GM12878 (cell line): ENCODE measurements around the gene LMCD1. TPM values are rescaled to one million over a fixed set of nuclear protein-coding genes. Genes with fewer than 3 reads are reported as not detected.

Experiments used
- ATAC-seq: fragments of 200-7000 bp; cut with Tn5 transposase; 3 replicates; pipeline ENCODE4 v1.9.1; 2020; ENCODE audit warnings: mild to moderate bottlenecking, moderate library complexity
- BruUV-seq: library from RNA; stranded (reverse); fragments of 400-500 nt; replicated peaks from 2 replicates; lab custom pipeline; 2021; lab: Mats Ljungman, UMichigan
- CTCF ChIA-PET: fragments of 300-600 bp; sonication (Branson Sonifier 250); formaldehyde crosslinking; extraction: SDS; loops from one replicate; lab custom pipeline; 2021; ENCODE audit warnings: inconsistent platforms; lab: Yijun Ruan, JAX
- POLR2A ChIA-PET: fragments of 350-600 bp; formaldehyde crosslinking; extraction: SDS; loops from one replicate; lab custom pipeline; 2021; ENCODE audit warnings: inconsistent platforms; lab: Charles Lee
- RAD21 ChIA-PET: fragments of 300-600 bp; sonication (Branson Sonifier 250); formaldehyde crosslinking; loops from one replicate; lab custom pipeline; 2023; ENCODE audit warnings: antibody characterized with exemption; ENCODE audit not compliant: unreplicated experiment; lab: Charles Lee
- SMC1A ChIA-PET: fragments of 300-600 bp; sonication (Branson Sonifier 250); formaldehyde crosslinking; loops from one replicate; lab custom pipeline; 2023; ENCODE audit not compliant: unreplicated experiment, uncharacterized antibody; lab: Charles Lee
- DNase-seq: peaks from one replicate; pipeline ENCODE4 v3.0.0-alpha.2; 2011; ENCODE audit warnings: low read depth, low spot score
- FAIRE-seq: peaks from 3 replicates; lab custom pipeline; 2011; peaks lifted over from hg19 to GRCh38; lab: Jason Lieb, UNC
- H2AFZ ChIP-seq: 2 replicates; pipeline ENCODE4 v1.6.0; 2011; ENCODE audit warnings: low read depth, low read length, control low read depth; ENCODE audit not compliant: control insufficient read depth
- H3K27ac ChIP-seq: 2 replicates; pipeline ENCODE4 v1.5.1; 2011; ENCODE audit warnings: control low read depth; ENCODE audit not compliant: control insufficient read depth, insufficient read depth
- H3K27me3 ChIP-seq, 2 experiments: replicated peaks in 1 of 2; 2 replicates each; pipeline versions ENCODE4 v1.6.0 to v1.6.1; 2011; ENCODE audit warnings: low read length in 1 of 2; ENCODE audit not compliant: control insufficient read depth in 2 of 2, insufficient read depth in 2 of 2
- H3K36me3 ChIP-seq, 2 experiments: 2 replicates each; pipeline ENCODE4 v1.5.1; 2011; ENCODE audit warnings: low read length in 1 of 2; ENCODE audit not compliant: control insufficient read depth in 2 of 2, insufficient read depth in 2 of 2
- H3K4me1 ChIP-seq: 2 replicates; pipeline ENCODE4 v1.6.1; 2011; ENCODE audit warnings: mild to moderate bottlenecking, low read length, moderate library complexity, mixed read lengths; ENCODE audit not compliant: control insufficient read depth, insufficient read depth
- H3K4me2 ChIP-seq: 2 replicates; pipeline ENCODE4 v1.6.0; 2011; ENCODE audit warnings: control low read depth; ENCODE audit not compliant: control insufficient read depth, insufficient read depth
- H3K4me3 ChIP-seq: fragments of 200-600 bp; sonication (generic); 2 replicates; pipeline ENCODE4 v1.5.1; 2016
- H3K79me2 ChIP-seq: 2 replicates; pipeline ENCODE4 v1.6.0; 2011; ENCODE audit warnings: low read length; ENCODE audit not compliant: control insufficient read depth, insufficient read depth
- H3K9ac ChIP-seq: 2 replicates; pipeline ENCODE4 v1.8.0; 2011; ENCODE audit warnings: low read length, control low read depth, mixed read lengths; ENCODE audit not compliant: control insufficient read depth, insufficient read depth
- H3K9me3 ChIP-seq: replicated peaks from 3 replicates; pipeline ENCODE4 v1.5.1; 2011; ENCODE audit warnings: mild to moderate bottlenecking, low read length; ENCODE audit not compliant: control insufficient read depth, insufficient read depth
- H4K20me1 ChIP-seq: 2 replicates; pipeline ENCODE4 v1.6.0; 2011; ENCODE audit not compliant: control insufficient read depth, insufficient read depth
- ATF2 ChIP-seq: IDR thresholded peaks from 2 replicates; pipeline ENCODE4 v1.6.1; 2012; ENCODE audit warnings: low read length, inconsistent platforms
- E2F4 ChIP-seq: IDR thresholded peaks from 2 replicates; pipeline ENCODE4 v1.6.1; 2012; ENCODE audit warnings: low read depth, low read length, improper control_type of control experiment
- E4F1 ChIP-seq: fragments of 450-650 bp; IDR thresholded peaks from 2 replicates; pipeline ENCODE4 v1.6.1; 2018; ENCODE audit warnings: borderline replicate concordance, mild to moderate bottlenecking; ENCODE audit not compliant: partially characterized antibody
- FOXK2 ChIP-seq: fragments of 450-650 bp; IDR thresholded peaks from 2 replicates; pipeline ENCODE4 v1.6.1; 2017; ENCODE audit warnings: mild to moderate bottlenecking, moderate library complexity
- LARP7 ChIP-seq: fragments of 450-650 bp; IDR thresholded peaks from 2 replicates; pipeline ENCODE4 v1.6.1; 2017; ENCODE audit warnings: mild to moderate bottlenecking
- POLR2AphosphoS2 ChIP-seq: IDR thresholded peaks from 2 replicates; pipeline ENCODE4 v1.6.1; 2011; ENCODE audit warnings: low read depth, mild to moderate bottlenecking, low read length, improper control_type of control experiment, moderate library complexity
- POLR2AphosphoS5 ChIP-seq: IDR thresholded peaks from 2 replicates; pipeline ENCODE4 v1.6.1; 2011; ENCODE audit warnings: mild to moderate bottlenecking, low read length, inconsistent platforms
- REST ChIP-seq: IDR thresholded peaks from 2 replicates; pipeline ENCODE4 v1.6.1; 2012; ENCODE audit warnings: mild to moderate bottlenecking, low read depth, low read length
- SRF ChIP-seq, 2 experiments: IDR thresholded peaks; 2 replicates each; pipeline ENCODE4 v1.6.1; 2011; ENCODE audit warnings: low read depth in 2 of 2, low read length in 2 of 2, mild to moderate bottlenecking in 1 of 2, moderate library complexity in 1 of 2
- STAT1 ChIP-seq: fragments of 450-650 bp; conservative IDR thresholded peaks from 2 replicates; pipeline ENCODE4 v1.6.1; 2014; ENCODE audit warnings: antibody characterized with exemption, mild to moderate bottlenecking
- TBL1XR1 ChIP-seq: IDR thresholded peaks from 2 replicates; pipeline ENCODE4 v1.6.1; 2012; ENCODE audit warnings: low read depth, low read length, improper control_type of control experiment
- YY1 ChIP-seq: IDR thresholded peaks from 2 replicates; pipeline ENCODE4 v1.6.1; 2011; ENCODE audit warnings: low read depth, mild to moderate bottlenecking, low read length
- WGBS: methylation state at CpG from one replicate; pipeline ENCODE4 v1.1.6; 2016; ENCODE audit warnings: low lambda C conversion rate; ENCODE audit not compliant: insufficient replicate concordance, insufficient coverage; ENCODE audit errors: missing lambda C conversion rate; 5-methylcytosine and 5-hydroxymethylcytosine counted together
- in situ Hi-C: fragments of 300-500 bp; cut with MboI; formaldehyde crosslinking; loops from 9 replicates; pipeline ENCODE4 v1.14.3; 2018; ENCODE audit warnings: mixed read lengths
- intact Hi-C: fragments of 100-400 bp; cut with micrococcal nuclease; formaldehyde crosslinking; loops from one replicate; pipeline ENCODE4 v1.14.2; 2022; ENCODE audit not compliant: unreplicated experiment
- polyA plus RNA-seq, 11 experiments: library from polyadenylated mRNA; depleted of rRNA in 4 of 11; unstranded in 6 of 11; stranded (reverse) in 5 of 11; fragments of >200 nt; fragmentation: Nextera tagmentation in 4 of 11; fragmentation: Illumina TruSeq in 1 of 11; extraction: Ambion mirVana in 4 of 11; extraction: Trizol in 1 of 11; gene quantifications; 1 replicate in 1 of 11; 2 replicates in 10 of 11; pipeline versions ENCODE4 v1.2.1 to v1.2.3, GENCODE V29; 2011 to 2016; ENCODE audit warnings: inconsistent platforms in 2 of 11, missing spikeins in 2 of 11, low read depth in 1 of 11
- total RNA-seq, 4 experiments: library from RNA; depleted of rRNA in 3 of 4; stranded (reverse); fragments of >200 nt in 3 of 4; fragmentation: Illumina TruSeq in 1 of 4; extraction: Trizol in 1 of 4; gene quantifications; 2 replicates each; pipeline versions ENCODE4 v1.2.1 to v1.2.3, GENCODE V29; 2013 to 2021

LMCD1 gene
- total and polyA plus RNA-seq, 10 of the 15 experiments (the other 5 are each of a cell fraction or from before 2014, with no cell fraction given): 0.27 to 6.4 (median 1.7) TPM

GRCh38 chr3:8623741-8624140 lies 122.1 kb downstream of the LMCD1 start:
- Histone ChIP-seq H3K9ac (no peak overlapping the region), H3K4me2 (no peak overlapping the region), H3K4me3 (no peak overlapping the region), H3K79me2 (no peaks in the 10 kb centered on the region), H4K20me1 (no peaks in the 10 kb centered on the region), H2AFZ (no peak overlapping the region), H3K4me1 (no peaks in the 10 kb centered on the region), H3K36me3 (no peaks in the 10 kb centered on the region), H3K9me3 (no peaks in the 10 kb centered on the region; the same call in 2 of the 3 replicates), H3K27ac (no peak overlapping the region), H3K27me3 (no peaks in the 10 kb centered on the region)
- DNase-seq (no peak), ATAC-seq (no peak), FAIRE-seq (no peak)
- SMC1A ChIA-PET: interaction anchor here (1.3 to 4.0 kb wide), 2 partner anchors 134 to 181 kb away, joined by 3 to 20 read pairs; no protein-coding TSS in a partner anchor
- no TSS peak for BruUV-seq
- CTCF ChIA-PET: interaction anchor here (2.4 kb wide), 1 partner anchor 182 kb away, joined by 15 read pairs; no protein-coding TSS in a partner anchor
- POLR2A ChIA-PET: no interaction called here
- in situ Hi-C loops: loop anchor here (5.0 kb wide), 1 partner anchor 176 kb away; no protein-coding TSS in a partner anchor
- RAD21 ChIA-PET: no interaction called here
- WGBS: 47% methylated on average over 14 of the region's 14 CpGs
- intact Hi-C loops: loop anchor here (1.0 to 10.0 kb wide), 3 partner anchors 119 to 299 kb away; no protein-coding TSS in a partner anchor
- TF ChIP-seq ATF2 (no peak), POLR2AphosphoS5 (no peak), YY1 (no peak), FOXK2 (no peak), POLR2AphosphoS2 (no peak), REST (no peak), TBL1XR1 (no peak), E4F1 (no peak), STAT1 (no peak), LARP7 (no peak), E2F4 (no peak), SRF (IDR thresholded peaks at IDR 0.05; ENCODE audit: low read depth in 2 of 2, low read length in 2 of 2) (no peak)
